Ramos (cell line): ENCODE data around the gene FERMT3.

Experiments
- in situ Hi-C: fragments of 300-500 bp; cut with MboI; formaldehyde crosslinking; loops from one replicate; pipeline ENCODE4 v1.14.3; 2022; ENCODE audit warnings: low sequenced_read_pairs; ENCODE audit not compliant: unreplicated experiment

Gene FERMT3

GRCh38 chr11:64244966-64245365 lies 38.4 kb downstream of the FERMT3 start:
- in situ Hi-C loops: loop anchor here (25.0 kb wide), 3 partner anchors 892 to 1633 kb away; partner anchors contain the start of genes B3GAT3, EML3, MTA2 and ROM1

- in situ Hi-C loops: loop anchor here (25.0 kb wide), 3 partner anchors 892 to 1633 kb away; partner anchors contain the start of genes B3GAT3, EML3, MTA2 and ROM1
These were observed 38.9 kb downstream of the FERMT3 start for GRCh38 chr11:64245401-64245796.

GRCh38 chr11:64245797-64246620 lies 39.5 kb downstream of the FERMT3 start:
- in situ Hi-C loops: loop anchor here (25.0 kb wide), 3 partner anchors 891 to 1634 kb away; partner anchors contain the start of genes B3GAT3, EML3, MTA2 and ROM1

- in situ Hi-C loops: loop anchor here (25.0 kb wide), 3 partner anchors 891 to 1634 kb away; partner anchors contain the start of genes B3GAT3, EML3, MTA2 and ROM1
These were observed 40.0 kb downstream of the FERMT3 start for GRCh38 chr11:64246621-64246870.

- in situ Hi-C loops: loop anchor here (25.0 kb wide), 3 partner anchors 890 to 1635 kb away; partner anchors contain the start of genes B3GAT3, EML3, MTA2 and ROM1
These were observed 40.6 kb downstream of the FERMT3 start, which contains the start of gene PPP1R14B for GRCh38 chr11:64246871-64247728. Gene PPP1R14B, minus strand, starts transcription at chr11:64246943. Its CDS starts 270 bp downstream, at chr11:64246673.

- in situ Hi-C loops: loop anchor here (25.0 kb wide), 3 partner anchors 889 to 1636 kb away; partner anchors contain the start of genes B3GAT3, EML3, MTA2 and ROM1
These were observed 41.4 kb downstream of the FERMT3 start for GRCh38 chr11:64247729-64248531.

- in situ Hi-C loops: loop anchor here (25.0 kb wide), 3 partner anchors 889 to 1636 kb away; partner anchors contain the start of genes B3GAT3, EML3, MTA2 and ROM1
These were observed 42.1 kb downstream of the FERMT3 start for GRCh38 chr11:64248578-64248977.

GRCh38 chr11:64249038-64249437 lies 42.5 kb downstream of the FERMT3 start:
- in situ Hi-C loops: loop anchor here (25.0 kb wide), 3 partner anchors 888 to 1637 kb away; partner anchors contain the start of genes B3GAT3, EML3, MTA2 and ROM1

GRCh38 chr11:64249563-64250414 lies 43.3 kb downstream of the FERMT3 start:
- in situ Hi-C loops: loop anchor here (25.0 kb wide), 3 partner anchors 888 to 1637 kb away; partner anchors contain the start of genes B3GAT3, EML3, MTA2 and ROM1

GRCh38 chr11:64250415-64251015 lies 44.0 kb downstream of the FERMT3 start:
- in situ Hi-C loops: no loop called here

GRCh38 chr11:64251016-64251752 lies 44.7 kb downstream of the FERMT3 start, which contains the start of gene PLCB3:
Gene PLCB3, plus strand, starts transcription at chr11:64251530. Its CDS starts 120 bp downstream, at chr11:64251650.
- in situ Hi-C loops: no loop called here

- in situ Hi-C loops: no loop called here
These were observed 45.2 kb downstream of the FERMT3 start for GRCh38 chr11:64251753-64252002.

GRCh38 chr11:64252003-64252872 lies 45.7 kb downstream of the FERMT3 start:
- in situ Hi-C loops: no loop called here

- in situ Hi-C loops: no loop called here
These were observed 46.5 kb downstream of the FERMT3 start for GRCh38 chr11:64253043-64253442.

GRCh38 chr11:64253481-64253880 lies 47.0 kb downstream of the FERMT3 start:
- in situ Hi-C loops: no loop called here

- in situ Hi-C loops: no loop called here
These were observed 47.8 kb downstream of the FERMT3 start for GRCh38 chr11:64254326-64254725.
